ENCODE measurements around the gene ACTN4. TPM values are rescaled to one million over a fixed set of nuclear protein-coding genes. Genes with fewer than 3 reads are reported as not detected.

Gene ACTN4
- total RNA-seq, 1 donor from 2014 or later: 127 TPM

- Histone ChIP-seq H3K27ac (no peak overlapping the region), H4K20me1 (ENCODE audit: low read depth) (peaks cover 12% of the 10 kb centered on the region), H3K9me3 (ENCODE audit: low read depth) (no peaks in the 10 kb centered on the region), H3K9ac (no peak overlapping the region), H3K36me3 (no peaks in the 10 kb centered on the region), H3F3A (ENCODE audit: low read depth) (no peaks in the 10 kb centered on the region), H3K27me3 (no peaks in the 10 kb centered on the region), H3K4me2 (no peak overlapping the region), H2AFZ (replicated peaks) (no peak overlapping the region), H3K79me2 (ENCODE audit: low read depth) (peaks cover 11% of the 10 kb centered on the region), H3K4me3 (no peak overlapping the region), H3K4me1 (no peaks in the 10 kb centered on the region)
- H3K36me3 Mint-ChIP-seq: peaks cover 21% of the 10 kb centered on the region
- no peak for DNase-seq (ENCODE audit: low spot score)
- H3K9me3 Mint-ChIP-seq: no peaks in the 10 kb centered on the region
- H3K4me1 Mint-ChIP-seq: peaks cover 10% of the 10 kb centered on the region
- no peaks in the 10 kb centered on the region for H3K27me3 Mint-ChIP-seq (ENCODE audit: insufficient read depth, low read depth)
- no peak overlapping the region for H3K4me3 Mint-ChIP-seq
- TF ChIP-seq EZH2phosphoT487 (IDR thresholded peaks at IDR 0.05): no peak
- no peak for TF ChIP-seq CTCF (IDR thresholded peaks at IDR 0.05)
- no peak for TF ChIP-seq EZH2 (IDR thresholded peaks at IDR 0.05)
- no peak overlapping the region for H3K27ac Mint-ChIP-seq
These were observed 57.1 kb downstream of the ACTN4 start for GRCh38 chr19:38704488-38705026.

DNA sequence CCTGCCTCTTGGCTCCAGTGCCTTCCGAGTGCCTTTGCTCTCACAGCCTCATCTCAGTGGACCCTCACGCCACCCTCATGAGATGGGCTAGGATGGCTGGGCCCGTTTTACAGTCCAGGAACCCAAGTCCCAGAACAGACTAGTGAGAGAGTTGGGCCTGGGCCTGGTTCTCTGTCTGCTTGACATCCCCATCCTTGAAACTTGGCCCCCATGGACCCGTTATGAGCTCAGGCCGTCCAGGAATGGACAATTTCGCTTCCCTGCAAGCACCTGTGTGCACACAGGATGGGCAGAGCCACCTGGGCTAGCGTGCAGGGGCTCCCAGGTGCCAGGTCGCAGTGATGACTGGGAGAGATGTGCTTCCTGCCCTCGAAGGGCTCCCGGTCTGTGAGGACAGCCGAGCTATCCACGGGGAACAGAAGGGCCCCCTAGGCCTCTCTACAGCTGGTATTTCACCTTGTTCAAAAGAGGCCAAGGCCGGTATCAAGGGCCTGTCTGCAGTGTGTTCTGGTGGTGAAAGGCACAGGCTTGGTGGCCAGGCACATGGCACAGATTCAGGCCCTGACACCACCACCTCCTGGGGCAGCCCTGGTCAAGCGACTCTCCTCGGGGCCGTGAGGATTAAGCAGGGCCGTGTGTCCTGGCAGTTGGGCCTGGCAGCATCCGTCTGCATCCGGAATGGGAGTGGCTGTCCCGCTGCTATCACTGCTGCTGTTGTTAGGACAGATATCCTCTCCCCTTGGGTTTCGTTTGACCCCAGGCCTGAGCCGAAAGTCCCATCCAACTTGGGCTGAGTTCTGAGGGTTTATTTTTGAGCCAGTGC lies 58.0 kb downstream of the ACTN4 start:
- Mint-ChIP-seq H3K9me3 (no peaks in the 10 kb centered on the region), H3K4me3 (no peak overlapping the region), H3K36me3 (peaks cover 21% of the 10 kb centered on the region), H3K4me1 (peaks cover 3% of the 10 kb centered on the region), H3K27me3 (ENCODE audit: insufficient read depth, low read depth) (no peaks in the 10 kb centered on the region), H3K27ac (no peak overlapping the region)
- no peak overlapping the region for H2AFZ ChIP-seq (replicated peaks)
- H3K9ac ChIP-seq: no peak overlapping the region
- no peaks in the 10 kb centered on the region for H3K36me3 ChIP-seq
- H3K27me3 ChIP-seq: no peaks in the 10 kb centered on the region
- peaks cover 2% of the 10 kb centered on the region for H3K79me2 ChIP-seq (ENCODE audit: low read depth)
- H3K4me2 ChIP-seq: no peak overlapping the region
- TF ChIP-seq EZH2phosphoT487 (IDR thresholded peaks at IDR 0.05): no peak
- TF ChIP-seq CTCF (IDR thresholded peaks at IDR 0.05): no peak
- TF ChIP-seq EZH2 (IDR thresholded peaks at IDR 0.05): no peak
- DNase-seq (ENCODE audit: low spot score): no peak
- H3K4me1 ChIP-seq: no peaks in the 10 kb centered on the region
- no peaks in the 10 kb centered on the region for H3F3A ChIP-seq (ENCODE audit: low read depth)
- H3K27ac ChIP-seq: no peak overlapping the region
- H3K4me3 ChIP-seq: no peak overlapping the region
- no peaks in the 10 kb centered on the region for H3K9me3 ChIP-seq (ENCODE audit: low read depth)
- peaks cover 4% of the 10 kb centered on the region for H4K20me1 ChIP-seq (ENCODE audit: low read depth)

GRCh38 chr19:38706792-38707511 lies 59.5 kb downstream of the ACTN4 start:
- Histone ChIP-seq H2AFZ (replicated peaks) (no peak overlapping the region), H3K9me3 (ENCODE audit: low read depth) (no peaks in the 10 kb centered on the region), H4K20me1 (ENCODE audit: low read depth) (peaks cover 5% of the 10 kb centered on the region), H3K27me3 (no peaks in the 10 kb centered on the region), H3K9ac (no peak overlapping the region), H3K4me3 (no peak overlapping the region), H3K79me2 (ENCODE audit: low read depth) (no peaks in the 10 kb centered on the region), H3K27ac (no peak overlapping the region), H3F3A (ENCODE audit: low read depth) (no peaks in the 10 kb centered on the region), H3K4me1 (no peaks in the 10 kb centered on the region), H3K36me3 (no peaks in the 10 kb centered on the region), H3K4me2 (no peak overlapping the region)
- DNase-seq (ENCODE audit: low spot score): no peak
- H3K27ac Mint-ChIP-seq: peak overlapping the region; percentile 21
- H3K27me3 Mint-ChIP-seq (ENCODE audit: insufficient read depth, low read depth): peaks cover 3% of the 10 kb centered on the region
- TF ChIP-seq EZH2 (IDR thresholded peaks at IDR 0.05): no peak
- TF ChIP-seq CTCF (IDR thresholded peaks at IDR 0.05): no peak
- no peak for TF ChIP-seq EZH2phosphoT487 (IDR thresholded peaks at IDR 0.05)
- peaks cover 3% of the 10 kb centered on the region for H3K4me1 Mint-ChIP-seq
- H3K4me3 Mint-ChIP-seq: no peak overlapping the region
- H3K36me3 Mint-ChIP-seq: peaks cover 19% of the 10 kb centered on the region
- H3K9me3 Mint-ChIP-seq: no peaks in the 10 kb centered on the region

Measured in neural progenitor cell (in vitro differentiated cells).